HG03103 (cell line): ENCODE data around the gene TRIM50.
"Not testable (repeated sequence)": the region's sequence is repeated elsewhere in the genome, so short reads cannot be mapped to it uniquely, and the experiment has no call there.

Source experiments
- ATAC-seq: cut with Tn5 transposase; IDR thresholded peaks from one replicate; pipeline ENCODE4 v1.9.1; 2021; ENCODE audit warnings: low read depth; ENCODE audit not compliant: unreplicated experiment

The TRIM50 gene

GRCh38 chr7:73327922-73328321 lies at the start of gene TRIM50, which contains the start of gene FKBP6:
Gene TRIM50 (minus strand): TSS chr7:73328082. CDS start chr7:73324787, 3,295 bp downstream.
Gene FKBP6 (plus strand): TSS chr7:73328161. CDS start chr7:73328429, 268 bp downstream.
- ATAC-seq: not testable (repeated sequence)

- ATAC-seq: no peak
These were observed 49.0 kb upstream of the TRIM50 start for GRCh38 chr7:73376671-73377412.

- ATAC-seq: not testable (repeated sequence)
These were observed 48.4 kb upstream of the TRIM50 start for GRCh38 chr7:73376262-73376661.

GRCh38 chr7:73373741-73374140 lies 45.9 kb upstream of the TRIM50 start:
- no peak for ATAC-seq

GRCh38 chr7:73369622-73370021 lies 41.7 kb upstream of the TRIM50 start:
- no peak for ATAC-seq

- no peak for ATAC-seq
These were observed 41.1 kb upstream of the TRIM50 start for GRCh38 chr7:73369009-73369408.

GRCh38 chr7:73366990-73367389 lies 39.1 kb upstream of the TRIM50 start:
- no peak for ATAC-seq

- no peak for ATAC-seq
These were observed 38.2 kb upstream of the TRIM50 start for GRCh38 chr7:73366127-73366526.

- ATAC-seq: no peak
These were observed 36.3 kb upstream of the TRIM50 start for GRCh38 chr7:73364006-73364728.

- ATAC-seq: no peak
These were observed 35.5 kb upstream of the TRIM50 start for GRCh38 chr7:73363225-73364005.

- ATAC-seq: not testable (repeated sequence)
These were observed 32.7 kb upstream of the TRIM50 start for GRCh38 chr7:73360590-73360989.

- no peak for ATAC-seq
These were observed 32.0 kb upstream of the TRIM50 start for GRCh38 chr7:73359746-73360375.

GRCh38 chr7:73359306-73359705 lies 31.4 kb upstream of the TRIM50 start:
- no peak for ATAC-seq

- ATAC-seq: no peak
These were observed 30.9 kb upstream of the TRIM50 start for GRCh38 chr7:73358590-73359275.

GRCh38 chr7:73356159-73356558 lies 28.3 kb upstream of the TRIM50 start:
- no peak for ATAC-seq

GRCh38 chr7:73354821-73355220 lies 26.9 kb upstream of the TRIM50 start:
- ATAC-seq: no peak

GRCh38 chr7:73354196-73354595 lies 26.3 kb upstream of the TRIM50 start:
- ATAC-seq: no peak

GRCh38 chr7:73353243-73353642 lies 25.4 kb upstream of the TRIM50 start:
- no peak for ATAC-seq

- ATAC-seq: no peak
These were observed 24.9 kb upstream of the TRIM50 start for GRCh38 chr7:73352784-73353183.
